ENCODE data around the gene FBXL7.
"Not testable (repeated sequence)": the region's sequence is repeated elsewhere in the genome, so short reads cannot be mapped to it uniquely, and the experiment has no call there.

The FBXL7 gene

GRCh38 chr5:15834596-15835245 lies 334.7 kb downstream of the FBXL7 start:
- DNase-seq, result no peak

DNA sequence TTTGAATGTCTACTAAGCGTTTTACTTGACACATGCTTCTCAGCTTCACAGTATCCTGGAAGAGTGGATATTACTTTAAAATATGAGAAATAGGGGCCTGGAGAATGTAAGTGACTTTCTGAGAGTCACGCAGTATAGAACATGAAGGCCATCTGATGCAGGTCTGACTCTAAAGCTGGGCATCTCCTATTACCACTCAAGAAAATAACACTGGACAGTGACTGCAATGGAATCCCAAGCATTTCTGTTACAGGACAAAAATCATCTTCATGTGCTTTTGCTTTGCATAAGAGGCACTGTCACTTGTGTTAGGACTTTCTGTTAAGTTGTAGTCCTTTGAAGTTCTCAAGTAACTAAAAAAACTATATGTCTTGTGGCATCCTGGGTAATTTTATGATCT lies 335.5 kb downstream of the FBXL7 start:
- DNase-seq, result no peak

GRCh38 chr5:15837551-15838289 lies 337.7 kb downstream of the FBXL7 start:
- DNase-seq, result no peak

- DNase-seq, result no peak
Measured at GRCh38 chr5:15844253-15844652, 344.3 kb downstream of the FBXL7 start.

GRCh38 chr5:15844871-15845270 lies 344.9 kb downstream of the FBXL7 start:
- no peak for DNase-seq

- peak; percentile 48 for DNase-seq
Measured at GRCh38 chr5:15850536-15850935, 350.6 kb downstream of the FBXL7 start.

DNA sequence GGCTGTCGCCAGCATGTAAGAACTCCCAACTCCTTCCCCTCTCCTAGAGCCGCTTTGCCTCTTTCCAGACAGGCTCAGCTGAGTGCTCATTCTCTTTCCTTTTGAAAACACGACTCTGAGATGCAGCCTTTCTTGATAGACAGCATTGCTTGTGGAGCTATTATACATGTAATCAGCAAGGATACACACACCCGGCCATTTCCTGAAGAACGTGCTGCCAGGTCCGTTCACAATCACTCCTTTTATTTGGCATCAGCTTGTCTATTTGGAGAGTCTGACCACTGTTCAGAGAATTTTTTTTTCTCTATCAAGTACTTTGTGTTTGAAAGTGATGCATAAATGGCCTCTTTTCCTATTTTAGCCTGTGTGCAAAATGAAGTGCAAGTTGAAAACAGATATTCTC lies 351.0 kb downstream of the FBXL7 start:
- peak; percentile 48 for DNase-seq

- no peak for DNase-seq
Measured at GRCh38 chr5:15852217-15852616, 352.2 kb downstream of the FBXL7 start.

DNA sequence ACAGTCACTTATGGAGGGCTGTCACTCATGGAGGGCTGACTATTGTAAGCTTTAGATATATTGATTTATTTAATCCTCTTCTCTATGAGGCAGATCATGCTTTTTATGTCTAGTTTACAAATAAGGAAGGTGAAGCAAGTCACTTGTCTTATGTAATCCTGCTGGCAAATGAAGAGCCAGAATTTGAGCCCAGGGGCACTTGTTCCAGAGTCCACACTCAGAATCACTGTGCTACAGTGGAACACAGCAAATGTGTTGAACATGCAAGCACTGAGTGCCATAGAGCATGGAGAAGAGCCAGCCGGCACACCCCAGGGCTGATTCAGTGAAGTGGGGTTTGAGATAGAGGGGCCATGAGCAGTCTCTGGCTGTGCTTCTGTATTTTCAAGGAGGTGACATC lies 353.0 kb downstream of the FBXL7 start:
- DNase-seq, result no peak

- DNase-seq, result no peak
Measured at GRCh38 chr5:15858326-15858725, 358.3 kb downstream of the FBXL7 start.

- no peak for DNase-seq
Measured at GRCh38 chr5:15864536-15865215, 364.7 kb downstream of the FBXL7 start.

- not testable (repeated sequence) for DNase-seq
Measured at GRCh38 chr5:15872259-15872658, 372.3 kb downstream of the FBXL7 start.

GRCh38 chr5:15877914-15878313 lies 377.9 kb downstream of the FBXL7 start:
- DNase-seq, result no peak

- no peak for DNase-seq
Measured at GRCh38 chr5:15880201-15880600, 380.2 kb downstream of the FBXL7 start.

GRCh38 chr5:15885156-15885555 lies 385.2 kb downstream of the FBXL7 start:
- no peak for DNase-seq

- DNase-seq, result no peak
Measured at GRCh38 chr5:15886156-15886555, 386.2 kb downstream of the FBXL7 start.

- DNase-seq, result no peak
Measured at GRCh38 chr5:15887093-15887492, 387.1 kb downstream of the FBXL7 start.

DNA sequence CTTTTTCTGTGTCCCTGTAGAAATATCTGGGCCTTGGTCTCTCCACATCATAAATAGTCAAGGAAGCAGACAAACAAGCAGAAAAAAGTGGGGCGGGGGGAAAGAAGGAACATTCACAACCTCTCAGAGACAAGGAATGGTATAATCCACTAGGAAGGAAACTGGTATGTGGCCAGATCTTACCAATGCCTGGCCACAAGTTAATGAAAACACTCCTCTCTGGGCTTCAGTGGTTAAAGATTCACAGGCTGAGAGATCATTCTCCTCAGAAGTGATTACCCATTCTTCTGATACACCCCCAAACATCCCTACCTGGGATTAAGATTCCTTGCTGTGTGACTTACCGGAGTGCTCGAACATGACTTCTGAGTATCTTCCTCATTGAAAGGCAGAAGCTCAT lies 389.0 kb downstream of the FBXL7 start:
- no peak for DNase-seq

- no peak for DNase-seq
Measured at GRCh38 chr5:15893866-15894265, 393.9 kb downstream of the FBXL7 start.

GRCh38 chr5:15897656-15898055 lies 397.7 kb downstream of the FBXL7 start:
- DNase-seq, result no peak

- DNase-seq, result no peak
Measured at GRCh38 chr5:15898641-15899040, 398.7 kb downstream of the FBXL7 start.

GRCh38 chr5:15899481-15899880 lies 399.5 kb downstream of the FBXL7 start:
- DNase-seq, result no peak

GRCh38 chr5:15901151-15901550 lies 401.2 kb downstream of the FBXL7 start:
- DNase-seq, result no peak

GRCh38 chr5:15902066-15902465 lies 402.1 kb downstream of the FBXL7 start:
- peak; percentile 55 for DNase-seq
